Renal pelvis (tissue), 4 donors: ENCODE measurements around the gene ZNF514. TPM values are rescaled to one million over a fixed set of nuclear protein-coding genes. Genes with fewer than 3 reads are reported as not detected.
"Not testable (repeated sequence)": the region's sequence is repeated elsewhere in the genome, so short reads cannot be mapped to it uniquely, and the experiment has no call there.

Experiments used
- DNase-seq: peaks from one replicate; pipeline ENCODE4 v3.0.0-alpha.2; 2013
- polyA plus RNA-seq, 3 donors: library from polyadenylated mRNA; unstranded; fragments of 120-200 nt; gene quantifications; one replicate each; pipeline ENCODE4 v1.2.1, GENCODE V29; 2013; ENCODE audit not compliant: insufficient read length in 3 of 3

Gene ZNF514
- polyA plus RNA-seq, 3 donors, result 21.0 to 41.9 (median 32.1) TPM

GRCh38 chr2:95149397-95149984 lies 10.2 kb downstream of the ZNF514 start:
- DNase-seq, result no peak

- no peak for DNase-seq
These were observed 15.8 kb downstream of the ZNF514 start for GRCh38 chr2:95143838-95144237.

DNA sequence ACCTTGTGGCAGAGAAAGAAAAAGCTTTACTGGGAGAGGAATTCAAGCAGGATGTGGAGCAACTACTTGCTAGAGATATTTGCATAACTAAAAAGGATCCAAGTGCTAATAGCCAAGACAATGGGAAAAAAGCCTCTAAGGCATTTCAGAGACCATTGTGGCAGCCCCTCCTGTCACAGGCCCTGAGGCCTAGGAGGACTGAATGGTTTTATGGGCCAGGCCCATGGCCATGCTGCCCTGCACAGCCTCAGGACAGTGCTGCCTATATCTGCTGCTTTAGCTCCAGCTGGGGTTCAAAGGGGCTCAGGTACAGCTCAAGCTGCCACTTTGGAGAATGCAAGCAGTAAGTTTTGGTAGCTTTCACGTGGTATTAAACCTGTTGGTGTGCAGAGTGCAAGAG lies 20.9 kb downstream of the ZNF514 start:
- DNase-seq, result no peak

GRCh38 chr2:95122197-95122551 lies 37.5 kb downstream of the ZNF514 start:
- no peak for DNase-seq

DNA sequence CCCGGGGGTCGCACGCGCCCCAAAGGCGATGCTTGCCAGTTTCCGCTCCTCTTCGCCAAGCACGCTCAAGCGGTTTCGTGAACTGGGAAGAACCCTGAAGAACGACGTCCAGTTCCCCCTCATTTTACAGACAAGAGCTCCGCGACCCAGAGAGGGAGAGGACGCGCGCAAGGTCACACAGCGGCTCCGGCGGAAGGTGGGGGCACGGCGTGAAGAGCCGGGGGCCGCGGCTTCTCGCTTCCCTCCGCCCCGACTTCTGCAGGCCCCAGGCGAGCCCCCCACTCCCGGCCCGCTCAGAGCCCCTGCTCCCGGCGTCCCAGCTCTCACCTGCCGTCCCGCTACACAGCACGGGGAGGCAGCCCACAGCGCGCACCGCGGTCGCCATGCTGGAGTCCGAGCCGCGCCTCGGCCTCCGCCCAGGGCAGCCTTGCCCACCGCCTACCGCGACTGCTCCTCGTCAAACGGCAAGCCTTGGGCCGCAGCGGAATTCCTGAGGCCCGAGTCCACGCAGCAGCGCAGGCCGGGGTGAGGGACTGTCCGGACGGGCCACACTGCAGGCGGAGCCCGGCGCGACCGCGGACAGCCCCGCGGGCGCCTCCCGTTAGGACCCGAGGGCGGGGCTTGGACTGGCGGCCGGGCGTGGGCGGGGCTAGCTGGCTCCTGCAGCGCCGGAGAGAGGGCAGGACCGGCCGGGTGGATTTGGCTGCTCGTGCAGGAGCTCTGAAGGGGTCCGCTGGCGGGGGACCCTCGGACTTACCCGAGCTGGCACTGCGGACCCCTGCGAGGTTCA lies 38.0 kb downstream of the ZNF514 start, which contains the start of gene MRPS5:
Gene MRPS5, minus strand, starts transcription at position 402 of the 790 bp plus-strand sequence. Its CDS starts 17 bp downstream, at position 385.
- DNase-seq, result peak; percentile 75

- DNase-seq, result peak; percentile 7
These were observed 38.6 kb downstream of the ZNF514 start for GRCh38 chr2:95121093-95121406.

DNA sequence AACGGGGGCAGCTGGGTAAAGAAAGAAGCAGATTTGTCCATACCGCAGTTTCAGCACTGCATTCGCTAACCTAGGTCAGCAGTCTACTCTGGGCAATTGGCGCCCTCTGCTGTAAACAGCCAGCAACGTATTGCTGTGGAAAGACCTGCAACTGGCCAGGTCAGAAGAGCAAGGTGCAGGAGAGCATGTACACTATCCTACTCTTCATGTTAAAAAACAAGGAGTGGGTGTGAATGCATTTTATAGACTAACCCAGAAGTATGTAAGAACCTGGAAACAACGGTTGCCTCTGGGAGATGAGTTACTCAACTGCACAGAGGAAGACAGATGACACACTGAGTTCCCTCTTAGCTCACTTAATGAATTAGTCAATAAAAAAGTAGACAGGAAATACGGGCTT lies 44.2 kb downstream of the ZNF514 start:
- peak; percentile 67 for DNase-seq

DNA sequence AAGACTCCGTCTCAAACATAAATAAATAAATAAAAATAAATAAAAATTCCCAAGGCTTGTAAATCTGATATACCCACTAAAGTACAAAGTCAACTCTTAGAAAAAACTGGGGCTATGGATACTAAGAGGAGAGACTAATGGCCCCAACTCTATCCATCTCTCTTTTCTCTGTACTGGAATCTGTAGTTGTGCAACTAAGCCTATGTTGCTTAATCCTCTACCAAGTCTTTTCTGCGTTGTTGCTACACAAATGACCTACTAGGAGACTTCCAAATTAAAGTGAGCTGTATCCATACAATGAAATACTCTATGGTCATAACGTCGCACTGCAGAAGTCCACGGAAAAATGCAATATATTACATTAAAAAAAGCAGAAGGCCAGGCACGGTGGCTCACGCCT lies 46.2 kb downstream of the ZNF514 start:
- DNase-seq, result no peak

DNA sequence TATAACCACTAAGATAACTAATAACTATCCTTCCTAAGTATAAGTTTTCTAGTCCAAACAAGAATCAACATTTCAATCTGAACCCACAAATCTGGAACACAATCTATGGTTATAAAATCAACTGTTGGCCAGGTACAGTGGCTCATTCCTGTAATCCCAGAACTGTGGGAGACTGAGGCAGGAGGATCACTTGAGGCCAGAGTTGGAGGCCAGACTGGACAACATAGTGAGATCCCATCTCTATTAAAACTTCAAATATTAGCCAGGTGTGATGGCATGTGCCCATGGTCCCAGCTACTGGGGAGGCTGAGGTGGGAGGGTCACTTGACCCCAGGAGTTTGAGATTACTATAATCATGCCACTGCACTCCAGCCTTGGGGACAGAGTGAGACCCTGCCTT lies 49.3 kb downstream of the ZNF514 start:
- DNase-seq, result no peak

DNA sequence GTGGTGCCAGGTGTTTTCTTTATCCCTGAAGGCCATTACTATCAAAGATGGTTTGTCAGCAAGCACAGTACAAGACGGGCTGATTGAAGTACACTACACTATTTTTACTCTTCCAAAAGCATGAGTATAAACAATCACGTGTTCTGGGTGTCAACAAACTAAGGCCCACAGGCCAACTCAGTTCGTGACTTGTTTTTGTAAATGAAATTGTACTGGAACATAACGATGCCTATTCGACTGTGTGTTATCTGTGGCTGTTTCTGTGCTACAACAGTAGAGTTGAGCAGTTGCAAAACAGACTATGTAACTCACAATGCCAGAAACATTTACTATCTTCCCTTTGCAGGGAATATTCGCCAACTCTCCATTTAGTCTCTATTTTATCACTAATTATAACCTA lies 50.4 kb downstream of the ZNF514 start:
- DNase-seq, result no peak

DNA sequence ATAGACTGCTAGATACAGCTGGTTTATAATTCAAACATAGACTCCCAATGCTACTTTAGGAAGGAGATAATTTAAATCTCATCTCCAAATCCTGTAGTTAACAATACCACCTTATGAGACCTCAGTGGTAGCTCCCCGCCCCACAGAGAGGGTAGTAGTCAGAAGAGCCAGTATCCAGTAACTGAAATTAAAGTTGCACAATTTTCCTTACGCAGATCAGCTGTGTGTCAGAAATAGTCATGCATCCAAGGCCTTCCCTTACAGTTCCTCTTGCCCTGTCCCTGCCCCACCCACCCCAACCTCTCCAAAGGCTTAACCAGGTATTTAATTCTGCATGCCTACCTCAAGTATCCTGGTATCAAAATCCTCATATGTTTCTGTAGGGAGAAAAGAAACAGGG lies 53.6 kb downstream of the ZNF514 start:
- DNase-seq, result no peak

- DNase-seq, result no peak
These were observed 55.0 kb downstream of the ZNF514 start for GRCh38 chr2:95104606-95105005.

DNA sequence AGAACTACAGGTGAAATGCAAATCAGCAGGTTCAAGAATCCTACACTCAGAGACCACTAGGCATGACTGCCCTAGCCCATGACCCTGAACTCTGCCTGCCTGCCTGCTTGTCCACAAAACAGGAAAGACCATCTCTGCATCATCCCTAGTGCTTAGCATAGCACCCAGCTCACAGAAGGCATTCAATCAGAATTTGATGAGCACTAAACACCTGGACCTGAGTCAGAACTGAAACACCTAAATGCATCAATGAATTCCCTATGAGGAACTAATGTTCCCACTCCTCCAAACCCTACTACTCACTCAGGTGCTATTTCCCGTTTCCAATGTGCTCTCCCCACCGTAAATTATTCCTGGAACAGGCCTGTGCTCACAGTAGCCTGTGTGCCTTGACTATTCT lies 59.7 kb downstream of the ZNF514 start:
- no peak for DNase-seq

GRCh38 chr2:95098273-95098672 lies 61.4 kb downstream of the ZNF514 start:
- DNase-seq, result not testable (repeated sequence)

Other genes starting within 250 kb of the ZNF514 start
- gene MAL, start 134.1 kb downstream of the ZNF514 start, polyA plus RNA-seq, result 100 to 1,000 TPM; 283 to 352 (median 306) TPM
- gene MRPS5, start 38.0 kb downstream of the ZNF514 start, polyA plus RNA-seq, result 10 to 100 TPM; 73.7 to 97.5 (median 84.4) TPM
- gene ZNF2, start 6.0 kb upstream of the ZNF514 start, polyA plus RNA-seq, result 1 to 10 TPM; 8.6 to 9.4 (median 8.6) TPM
- 1 to 10 TPM; 4.4 to 6.8 (median 5.1) TPM for gene ZNF892, start 47.7 kb upstream of the ZNF514 start, polyA plus RNA-seq
- gene PROM2, start 114.6 kb upstream of the ZNF514 start, polyA plus RNA-seq, result 10 to 100 TPM; 34.1 to 46.1 (median 44.5) TPM
- 10 to 100 TPM; 15.5 to 23.4 (median 19.1) TPM for gene KCNIP3, start 137.5 kb upstream of the ZNF514 start, polyA plus RNA-seq
- 10 to 100 TPM; 40.1 to 54.2 (median 49.9) TPM for gene FAHD2A, start 242.9 kb upstream of the ZNF514 start, polyA plus RNA-seq